Measurements from ENCODE around the gene GATD1. TPM values are rescaled to one million over a fixed set of nuclear protein-coding genes. Genes with fewer than 3 reads are reported as not detected.
A peak's percentile ranks its signal among the peaks of the same experiment; 100 is the strongest.

Gene GATD1
- total RNA-seq, 2 donors from 2014 or later, result 14.0 to 28.7 TPM

DNA sequence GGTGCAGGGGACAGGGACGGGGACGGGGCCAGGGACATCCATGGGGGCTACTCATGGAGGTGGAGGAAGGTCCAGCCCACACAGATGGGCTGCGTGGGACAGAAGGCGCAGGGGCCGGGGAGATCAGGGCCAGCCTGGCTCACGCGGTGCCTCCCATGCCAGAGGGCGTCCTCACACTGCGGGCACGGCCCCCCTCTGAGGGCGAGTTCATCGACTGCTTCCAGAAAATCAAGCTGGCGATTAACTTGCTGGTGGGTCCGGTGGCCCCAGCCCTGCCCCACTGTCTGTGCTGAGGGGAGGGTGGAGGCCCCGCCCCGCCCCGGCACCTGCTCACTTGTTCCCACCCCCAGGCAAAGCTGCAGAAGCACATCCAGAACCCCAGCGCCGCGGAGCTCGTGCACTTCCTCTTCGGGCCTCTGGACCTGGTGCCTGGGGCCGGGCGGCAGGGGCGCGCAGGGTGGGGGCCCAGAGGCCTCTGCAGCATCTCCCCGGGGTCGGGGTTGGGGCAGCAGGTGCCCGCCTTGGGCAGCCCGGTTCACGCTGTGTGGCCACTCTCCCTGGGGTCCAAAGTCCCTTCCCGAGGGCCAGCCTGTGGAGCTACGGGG, 55.4 kb downstream of the GATD1 start:
- ATAC-seq (no peak), DNase-seq (no peak)
- Histone ChIP-seq H3K4me3 (no peak overlapping the region), H3K4me1 (peaks cover 17% of the 10 kb centered on the region), H3K27me3 (no peaks in the 10 kb centered on the region), H3K27ac (no peak overlapping the region), H3K9me3 (no peaks in the 10 kb centered on the region), H3K36me3 (replicated peaks in 1 of 2; ENCODE audit: insufficient read depth in 1 of 2, low read depth in 2 of 2) (no peaks in the 10 kb centered on the region)
- 54 to 87% methylated on average over 3 to 27 of the region's 33 CpGs for WGBS, 2 donors
- intact Hi-C loops (cut with DNase I), result loop anchor here (5.0 to 10.0 kb wide), 2 partner anchors 65 to 167 kb away; no protein-coding TSS in a partner anchor
- TF ChIP-seq POLR2A (IDR thresholded peaks at IDR 0.05), result no peak
- TF ChIP-seq, protein P1, sequence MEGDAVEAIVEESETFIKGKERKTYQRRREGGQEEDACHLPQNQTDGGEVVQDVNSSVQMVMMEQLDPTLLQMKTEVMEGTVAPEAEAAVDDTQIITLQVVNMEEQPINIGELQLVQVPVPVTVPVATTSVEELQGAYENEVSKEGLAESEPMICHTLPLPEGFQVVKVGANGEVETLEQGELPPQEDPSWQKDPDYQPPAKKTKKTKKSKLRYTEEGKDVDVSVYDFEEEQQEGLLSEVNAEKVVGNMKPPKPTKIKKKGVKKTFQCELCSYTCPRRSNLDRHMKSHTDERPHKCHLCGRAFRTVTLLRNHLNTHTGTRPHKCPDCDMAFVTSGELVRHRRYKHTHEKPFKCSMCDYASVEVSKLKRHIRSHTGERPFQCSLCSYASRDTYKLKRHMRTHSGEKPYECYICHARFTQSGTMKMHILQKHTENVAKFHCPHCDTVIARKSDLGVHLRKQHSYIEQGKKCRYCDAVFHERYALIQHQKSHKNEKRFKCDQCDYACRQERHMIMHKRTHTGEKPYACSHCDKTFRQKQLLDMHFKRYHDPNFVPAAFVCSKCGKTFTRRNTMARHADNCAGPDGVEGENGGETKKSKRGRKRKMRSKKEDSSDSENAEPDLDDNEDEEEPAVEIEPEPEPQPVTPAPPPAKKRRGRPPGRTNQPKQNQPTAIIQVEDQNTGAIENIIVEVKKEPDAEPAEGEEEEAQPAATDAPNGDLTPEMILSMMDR (IDR thresholded peaks at IDR 0.05), result no peak

DNA sequence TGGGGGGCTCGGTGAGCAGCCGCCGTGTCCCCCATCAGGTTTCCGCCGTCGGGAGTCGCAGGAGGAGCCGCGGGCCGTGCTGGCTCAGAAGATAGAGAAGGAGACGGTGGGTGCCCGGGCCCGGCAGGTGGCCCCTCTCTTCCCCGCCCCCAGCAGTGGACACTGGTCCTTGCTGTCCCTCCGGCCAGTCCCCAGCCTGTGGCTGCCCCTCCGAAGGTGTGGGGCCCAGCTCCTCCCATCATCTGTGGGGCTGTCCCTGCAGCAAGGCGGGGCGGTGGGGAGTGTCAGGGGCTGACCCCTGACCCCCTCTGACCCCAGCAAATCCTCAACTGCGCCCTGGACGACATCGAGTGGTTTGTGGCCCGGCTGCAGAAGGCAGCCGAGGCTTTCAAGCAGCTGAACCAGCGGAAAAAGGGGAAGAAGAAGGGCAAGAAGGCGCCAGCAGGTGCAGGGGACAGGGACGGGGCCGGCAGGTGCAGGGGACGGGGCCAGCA, 56.0 kb downstream of the GATD1 start:
- H3K27ac ChIP-seq, result no peak overlapping the region
- TF ChIP-seq POLR2A (IDR thresholded peaks at IDR 0.05), result no peak
- TF ChIP-seq, protein P1 (IDR thresholded peaks at IDR 0.05), result no peak
- DNase-seq (no peak), ATAC-seq (no peak)
- intact Hi-C loops (cut with DNase I), result loop anchor here (5.0 to 10.0 kb wide), 2 partner anchors 64 to 166 kb away; no protein-coding TSS in a partner anchor
- no peak overlapping the region for H3K4me3 ChIP-seq
- no peaks in the 10 kb centered on the region for H3K27me3 ChIP-seq
- WGBS, 2 donors, result 72 to 77% methylated on average over 11 to 20 of the region's 28 CpGs
- no peaks in the 10 kb centered on the region for H3K36me3 ChIP-seq (replicated peaks in 1 of 2; ENCODE audit: insufficient read depth in 1 of 2, low read depth in 2 of 2)
- H3K4me1 ChIP-seq, result peaks cover 12% of the 10 kb centered on the region
- no peaks in the 10 kb centered on the region for H3K9me3 ChIP-seq

DNA sequence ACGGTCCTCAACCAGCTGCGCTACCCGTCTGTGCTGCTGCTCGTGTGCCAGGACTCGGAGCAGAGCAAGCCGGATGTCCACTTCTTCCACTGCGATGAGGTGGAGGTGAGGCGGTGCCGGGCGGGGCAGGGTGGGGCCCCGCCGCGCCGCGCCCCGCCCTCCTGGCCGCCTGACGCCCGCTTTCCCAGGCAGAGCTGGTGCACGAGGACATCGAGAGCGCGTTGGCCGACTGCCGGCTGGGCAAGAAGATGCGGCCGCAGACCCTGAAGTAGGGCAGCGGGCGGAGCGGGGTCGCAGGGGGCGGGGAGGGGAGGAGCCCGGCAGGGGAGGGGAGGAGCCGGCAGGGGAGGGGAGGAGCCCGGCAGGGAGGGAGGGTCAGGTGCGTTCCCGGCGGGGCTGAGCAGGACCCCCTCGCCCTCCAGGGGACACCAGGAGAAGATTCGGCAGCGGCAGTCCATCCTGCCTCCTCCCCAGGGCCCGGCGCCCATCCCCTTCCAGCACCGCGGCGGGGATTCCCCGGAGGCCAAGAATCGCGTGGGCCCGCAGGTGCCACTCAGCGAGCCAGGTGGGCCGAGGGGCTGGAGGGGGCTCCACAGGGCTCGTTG, 56.5 kb downstream of the GATD1 start:
- H3K27ac ChIP-seq, result no peak overlapping the region
- intact Hi-C loops (cut with DNase I), result loop anchor here (5.0 to 10.0 kb wide), 2 partner anchors 63 to 166 kb away; no protein-coding TSS in a partner anchor
- no peaks in the 10 kb centered on the region for H3K27me3 ChIP-seq
- 58 to 65% methylated on average over 13 to 26 of the region's 53 CpGs for WGBS, 2 donors
- H3K4me3 ChIP-seq, result no peak overlapping the region
- H3K9me3 ChIP-seq, result no peaks in the 10 kb centered on the region
- peaks cover 6% of the 10 kb centered on the region for H3K4me1 ChIP-seq
- DNase-seq, result no peak
- no peaks in the 10 kb centered on the region for H3K36me3 ChIP-seq (replicated peaks in 1 of 2; ENCODE audit: insufficient read depth in 1 of 2, low read depth in 2 of 2)
- peak; percentile 51 for ATAC-seq
- TF ChIP-seq, protein P1 (IDR thresholded peaks at IDR 0.05), result no peak

DNA sequence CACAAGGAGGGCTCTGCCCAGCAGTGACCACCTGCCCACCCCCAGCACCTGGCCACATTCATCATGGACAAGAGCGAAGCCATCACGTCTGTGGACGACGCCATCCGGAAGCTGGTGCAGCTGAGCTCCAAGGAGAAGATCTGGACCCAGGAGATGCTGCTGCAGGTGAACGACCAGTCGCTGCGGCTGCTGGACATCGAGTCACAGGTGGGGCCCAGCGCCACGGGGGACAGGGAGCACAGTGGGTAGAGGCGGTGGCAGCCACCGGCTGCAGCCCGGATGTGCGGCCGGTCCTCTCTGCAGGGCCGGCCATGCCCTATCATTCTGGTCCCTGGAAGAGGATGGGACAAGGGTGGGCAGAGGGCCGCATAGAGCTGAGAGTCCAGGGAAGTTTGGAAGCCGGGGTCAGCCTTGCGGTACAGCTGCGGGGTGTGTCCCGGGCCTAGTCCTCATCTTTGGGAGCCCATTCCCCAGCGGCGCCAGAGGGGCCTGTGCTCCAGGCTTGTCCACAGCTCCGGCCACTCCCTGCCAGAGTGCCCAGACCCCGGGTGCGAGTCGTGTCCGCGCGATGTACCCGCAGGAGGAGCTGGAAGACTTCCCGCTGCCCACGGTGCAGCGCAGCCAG, 57.2 kb downstream of the GATD1 start:
- intact Hi-C loops (cut with DNase I), result loop anchor here (5.0 to 10.0 kb wide), 2 partner anchors 63 to 165 kb away; no protein-coding TSS in a partner anchor

More for the DNA sequence above, 57.2 kb downstream of the GATD1 start:
- no peak overlapping the region for H3K4me3 ChIP-seq
- DNase-seq, result no peak
- ATAC-seq, result no peak
- TF ChIP-seq, protein P1 (IDR thresholded peaks at IDR 0.05), result no peak
- TF ChIP-seq POLR2A (IDR thresholded peaks at IDR 0.05), result no peak
- no peaks in the 10 kb centered on the region for H3K9me3 ChIP-seq
- peaks cover under 1% of the 10 kb centered on the region for H3K4me1 ChIP-seq
- H3K27me3 ChIP-seq, result no peaks in the 10 kb centered on the region
- WGBS, 2 donors, result 73 to 87% methylated on average over 15 to 23 of the region's 35 CpGs
- no peaks in the 10 kb centered on the region for H3K36me3 ChIP-seq (replicated peaks in 1 of 2; ENCODE audit: insufficient read depth in 1 of 2, low read depth in 2 of 2)
- H3K27ac ChIP-seq, result no peak overlapping the region

Data from body of pancreas (tissue), 4 donors.